GM19328 (cell line): Measurements from ENCODE around the gene ZNF425.
"Not testable (repeated sequence)": the region's sequence is repeated elsewhere in the genome, so short reads cannot be mapped to it uniquely, and the experiment has no call there.

Source experiments
- ATAC-seq: cut with Tn5 transposase; IDR thresholded peaks from one replicate; pipeline ENCODE4 v1.9.1; 2021; ENCODE audit warnings: mild to moderate bottlenecking, moderate library complexity; ENCODE audit not compliant: unreplicated experiment

Gene ZNF425

DNA sequence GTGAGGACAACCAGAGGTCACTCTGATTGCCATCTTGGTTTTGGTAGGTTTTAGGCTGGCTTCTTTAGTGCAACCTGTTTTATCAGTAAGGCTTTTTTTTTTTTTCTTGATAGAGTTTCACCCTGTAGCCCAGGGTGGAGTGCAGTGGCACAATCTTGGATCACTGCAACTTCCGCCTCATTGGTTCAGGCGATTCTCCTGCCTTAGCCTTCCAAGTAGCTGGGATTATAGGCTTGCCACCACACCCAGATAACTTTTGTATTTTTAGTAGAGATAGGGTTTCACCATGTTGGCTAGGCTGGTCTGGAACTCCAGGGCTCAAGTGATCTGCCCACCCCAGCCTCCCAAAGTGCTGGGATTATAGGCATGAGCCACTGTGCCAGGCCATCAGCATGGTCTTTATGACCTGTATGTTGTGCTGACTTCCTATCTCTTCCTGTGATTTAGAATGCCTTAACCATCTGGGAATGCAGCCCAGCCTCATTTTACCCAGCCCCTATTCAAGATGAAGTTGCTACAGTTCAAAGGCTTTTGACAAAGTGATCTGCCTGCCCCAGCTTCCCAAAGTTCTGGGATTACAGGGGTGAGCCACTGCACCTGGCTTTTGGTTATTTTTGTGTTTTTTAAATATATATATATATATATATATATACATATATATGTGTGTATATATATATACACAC lies 7.0 kb upstream of the ZNF425 start:
- ATAC-seq = no peak

DNA sequence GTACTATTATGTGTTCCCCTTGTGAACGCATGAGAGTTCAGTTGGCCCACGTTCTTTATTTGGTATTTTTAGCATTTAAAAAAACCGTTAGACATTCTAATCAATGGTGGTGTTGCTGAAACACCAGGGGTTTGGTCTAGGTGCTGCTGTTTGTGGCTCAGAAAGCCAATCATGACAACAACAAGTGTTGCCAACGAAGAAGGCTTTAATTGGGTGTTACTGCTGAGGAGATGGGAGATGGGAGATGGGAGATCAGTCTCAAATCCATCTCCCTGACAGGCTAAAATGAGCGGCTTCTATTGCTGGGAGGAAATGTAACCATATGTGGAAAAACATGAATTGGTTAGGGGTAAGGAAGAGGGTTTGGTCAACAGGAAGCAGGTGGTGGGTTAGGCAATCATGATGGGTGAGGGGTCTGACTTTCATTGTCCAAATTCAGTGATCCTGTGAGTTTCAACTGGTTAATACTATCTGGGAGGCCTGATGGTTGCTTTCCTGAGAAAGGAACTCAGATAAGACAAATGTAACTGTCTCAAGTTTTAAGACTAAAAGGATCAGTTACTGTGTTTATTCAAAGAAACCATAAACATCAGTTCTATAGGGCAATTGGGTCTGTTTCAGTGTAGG lies 4.6 kb upstream of the ZNF425 start:
- no peak for ATAC-seq

DNA sequence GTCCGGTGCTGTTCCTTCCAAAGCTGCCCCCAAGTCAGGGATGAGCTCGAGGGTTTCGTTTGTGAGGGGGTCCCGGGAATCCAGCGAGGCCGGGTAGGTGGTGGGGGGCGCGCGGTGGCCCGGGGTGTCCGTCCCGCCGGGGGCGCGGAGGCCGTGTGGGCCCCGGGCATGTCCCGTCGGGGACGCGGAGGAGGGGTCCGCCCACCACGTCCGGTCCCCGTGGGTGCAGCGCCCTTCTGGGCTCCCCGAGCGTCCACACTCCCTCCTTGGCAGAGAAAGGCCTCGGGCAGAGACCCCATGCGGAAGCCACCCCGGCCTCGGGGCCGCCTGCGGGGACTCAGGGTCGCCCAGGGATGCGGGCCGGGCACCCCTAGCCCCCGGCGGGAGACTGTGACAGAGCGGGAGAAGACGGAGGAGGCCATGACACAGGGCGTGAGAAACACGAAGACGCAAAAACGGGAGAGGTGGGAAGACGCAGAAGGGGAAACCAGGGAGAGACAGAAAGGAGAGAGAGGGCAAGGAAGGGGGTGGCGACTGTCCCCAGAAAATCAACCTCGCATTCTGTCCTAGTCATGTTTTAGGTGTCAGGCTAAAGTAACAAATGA lies 640 bp upstream of the ZNF425 start:
- ATAC-seq = peak; percentile 24

DNA sequence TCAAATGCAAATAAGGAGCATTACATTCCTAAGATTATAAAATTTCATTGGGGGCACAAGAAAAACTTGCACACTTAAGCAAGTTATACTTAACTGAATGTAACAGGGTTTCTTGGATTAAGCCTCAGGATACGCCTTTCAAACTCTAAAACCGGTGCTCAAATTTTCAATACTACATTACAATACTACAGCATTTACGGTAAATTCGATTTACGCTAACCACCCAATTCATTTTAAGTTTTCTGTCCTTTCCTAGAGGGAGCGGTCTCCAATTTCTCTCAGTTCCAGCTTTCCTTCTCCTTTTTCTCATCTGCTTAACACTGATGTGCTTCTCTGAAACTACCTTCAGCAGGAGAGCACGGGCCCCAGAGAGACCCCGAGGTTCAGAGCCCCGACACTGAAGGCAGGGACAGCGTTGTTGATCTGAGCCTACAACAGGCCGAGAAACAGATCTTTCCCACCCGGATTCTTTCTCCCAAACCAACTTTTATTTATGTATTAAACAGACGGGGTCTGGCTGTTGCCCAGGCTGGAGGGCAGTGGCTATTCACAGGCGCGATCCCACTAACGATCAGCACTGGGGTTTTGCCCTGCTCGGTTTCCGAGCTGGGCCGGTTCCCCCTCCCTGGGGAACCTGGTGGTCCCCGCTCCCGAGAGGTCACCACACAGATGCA lies 798 bp downstream of the ZNF425 start:
- ATAC-seq = no peak

DNA sequence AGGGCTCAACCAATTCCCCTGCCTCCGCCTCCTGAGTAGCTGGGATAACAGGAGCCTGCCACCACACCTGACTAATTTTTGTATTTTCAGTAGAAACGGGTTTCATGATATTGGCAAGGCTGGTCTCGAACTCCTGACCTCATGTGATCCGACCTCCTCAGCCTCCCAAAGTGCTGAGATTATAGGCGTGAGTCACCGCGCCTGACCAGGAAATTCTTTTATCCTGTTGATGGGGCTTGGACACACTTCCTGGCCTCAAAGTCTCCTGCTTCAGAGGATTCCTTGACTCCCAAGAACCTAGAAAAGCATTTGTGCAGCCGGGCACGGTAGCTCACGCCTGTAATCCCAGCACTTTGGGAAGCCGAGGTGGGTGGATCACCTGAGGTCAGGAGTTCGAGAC lies 16.2 kb downstream of the ZNF425 start:
- ATAC-seq = no peak

DNA sequence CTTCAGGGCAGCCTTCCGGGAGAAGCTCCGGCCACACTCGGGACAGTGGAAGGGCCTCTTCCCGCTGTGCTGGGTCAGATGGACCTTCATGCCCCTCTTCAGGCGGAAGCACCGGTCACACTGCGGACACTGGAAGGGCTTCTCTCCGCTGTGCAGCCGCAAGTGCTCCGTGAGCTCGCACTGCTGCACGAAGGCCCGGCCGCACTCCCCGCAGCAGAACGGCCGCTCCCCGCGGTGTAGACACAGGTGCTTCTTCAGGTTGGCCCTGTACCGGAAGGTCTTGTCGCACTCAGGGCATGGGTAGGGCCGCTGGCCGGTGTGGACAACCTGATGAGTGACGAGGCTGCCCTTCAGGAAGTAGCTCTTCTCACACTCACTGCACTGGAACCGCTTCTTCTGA lies 21.4 kb downstream of the ZNF425 start:
- ATAC-seq = no peak

DNA sequence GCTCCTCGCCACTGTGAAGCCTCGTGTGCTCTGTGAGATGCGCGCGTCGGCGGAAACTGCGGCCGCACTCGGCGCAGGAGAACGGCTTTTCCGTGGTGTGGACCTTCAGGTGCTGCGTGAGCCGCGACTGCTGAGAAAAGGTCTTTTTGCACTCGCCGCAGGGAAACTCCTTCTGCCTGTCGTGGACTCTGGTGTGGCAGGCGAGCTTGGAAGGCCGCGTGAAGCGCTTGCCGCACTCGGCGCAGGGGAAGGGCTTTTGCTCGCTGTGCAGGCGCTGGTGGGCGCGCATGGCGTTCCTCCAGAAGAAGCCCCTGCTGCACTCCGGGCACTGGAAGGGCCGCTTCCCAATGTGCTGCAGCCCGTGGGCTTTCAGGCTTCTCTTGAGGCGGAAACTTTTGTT lies 21.9 kb downstream of the ZNF425 start:
- ATAC-seq = no peak

DNA sequence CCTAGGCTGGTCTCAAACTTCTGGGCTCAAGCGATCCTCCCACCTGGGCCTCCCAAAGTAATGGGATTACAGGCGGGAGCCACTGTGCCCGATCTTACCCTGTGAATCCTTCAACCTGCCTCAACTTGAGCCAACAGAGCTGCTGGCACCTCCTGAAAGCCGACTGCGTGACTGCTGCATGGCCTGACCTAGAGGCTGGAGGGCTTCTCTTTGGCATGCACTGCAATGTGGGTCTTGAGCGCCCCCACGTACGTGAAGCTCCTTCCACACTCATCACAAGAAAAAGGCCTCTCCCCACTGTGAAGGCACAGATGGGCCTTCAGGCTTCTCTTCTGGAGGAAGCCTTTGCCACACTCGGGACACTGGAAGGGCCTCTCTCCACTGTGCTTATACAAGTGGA lies 22.7 kb downstream of the ZNF425 start:
- ATAC-seq = no peak

DNA sequence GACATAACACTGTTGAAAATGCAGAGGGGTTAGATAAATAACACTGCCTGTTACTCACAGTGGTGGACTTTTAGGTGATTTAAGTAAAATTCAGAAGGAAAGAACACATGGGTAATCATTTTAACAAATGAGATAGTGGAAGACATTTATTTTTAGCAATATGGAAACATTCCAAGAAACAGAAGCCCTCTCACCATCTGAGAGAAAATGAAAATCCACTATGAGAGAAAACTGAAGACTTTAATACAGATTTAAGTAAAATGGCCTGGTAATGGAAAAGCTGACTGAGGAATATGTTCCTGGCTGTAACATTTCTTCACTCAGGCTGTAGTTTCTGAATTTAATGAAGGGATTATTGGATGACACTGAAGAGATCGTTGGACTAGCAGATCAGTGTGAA lies 23.5 kb downstream of the ZNF425 start:
- no peak for ATAC-seq

DNA sequence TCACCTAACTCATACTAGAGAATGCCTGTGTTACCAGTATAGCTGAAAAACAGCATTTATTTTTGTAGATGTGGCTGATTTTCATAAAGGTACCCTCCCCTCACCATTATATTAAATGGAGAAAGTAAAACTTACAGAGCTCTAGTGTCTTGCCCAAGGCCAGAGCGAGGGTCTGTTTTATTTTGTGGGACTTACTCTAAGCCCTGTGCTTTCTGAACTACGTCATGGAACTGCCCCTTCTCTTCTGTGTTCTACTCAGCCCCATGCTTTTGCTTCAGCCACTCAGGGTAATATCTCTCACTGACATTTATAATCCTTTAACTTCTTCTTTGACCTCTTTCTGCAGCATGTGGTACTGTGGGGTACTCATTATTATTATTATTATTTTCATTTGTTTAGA lies 25.3 kb downstream of the ZNF425 start:
- no peak for ATAC-seq

DNA sequence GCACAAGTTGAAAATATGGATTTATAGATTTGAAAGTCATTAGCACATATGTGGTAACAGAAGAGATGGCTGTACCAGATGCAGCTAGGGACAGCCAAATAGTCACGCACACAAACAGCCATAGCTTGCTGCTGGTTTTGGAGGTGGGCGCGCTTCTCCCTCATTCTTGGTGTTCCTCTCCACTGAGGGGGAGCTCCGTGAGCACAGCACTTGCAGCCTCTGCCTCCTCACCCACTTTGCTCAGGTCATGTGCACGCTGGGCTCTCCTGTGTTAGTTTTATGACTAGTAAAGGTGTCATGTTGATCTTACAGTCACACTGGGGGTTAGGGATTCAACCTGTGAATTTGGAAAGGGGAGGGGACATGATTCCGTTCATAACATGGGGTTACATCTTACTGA lies 27.1 kb downstream of the ZNF425 start:
- ATAC-seq = no peak

DNA sequence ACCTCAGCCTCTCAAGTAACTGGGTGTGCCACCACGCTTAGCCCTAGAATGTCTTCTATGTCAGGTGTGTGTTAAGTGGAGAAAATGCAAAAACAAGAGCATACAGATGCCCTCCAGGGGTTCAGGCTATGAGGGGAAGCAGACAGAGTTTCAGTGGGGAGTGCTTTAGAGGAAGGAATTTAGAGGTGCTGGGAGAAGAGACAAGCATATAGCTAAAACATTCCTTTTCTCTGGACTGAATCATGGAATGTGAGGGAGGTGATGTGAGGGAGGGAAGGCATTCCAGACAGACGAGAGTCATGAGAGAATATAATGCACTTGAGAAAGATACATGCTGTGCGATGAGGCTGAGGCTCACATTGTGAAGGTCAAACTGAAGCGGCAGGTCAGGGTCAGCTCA lies 29.0 kb downstream of the ZNF425 start:
- no peak for ATAC-seq

DNA sequence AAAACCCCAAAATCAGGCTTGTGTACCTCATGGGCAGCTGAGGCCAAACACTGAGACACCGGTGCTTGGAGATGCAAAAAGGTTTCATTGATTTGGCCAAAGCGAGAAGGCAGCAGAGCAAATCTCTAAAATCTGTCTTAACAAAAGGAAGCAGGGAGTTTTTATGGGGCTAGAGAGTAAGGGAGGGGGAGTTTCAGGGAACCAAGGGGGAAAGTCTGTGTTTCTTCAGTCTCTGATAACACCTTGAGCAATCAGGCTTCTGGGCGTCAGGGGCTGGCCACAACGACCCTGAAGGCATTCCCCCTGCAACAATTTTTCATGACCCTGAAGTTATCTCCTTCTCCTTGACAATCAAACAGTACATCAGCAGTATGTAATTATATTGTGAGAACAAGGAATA lies 32.9 kb downstream of the ZNF425 start:
- no peak for ATAC-seq

DNA sequence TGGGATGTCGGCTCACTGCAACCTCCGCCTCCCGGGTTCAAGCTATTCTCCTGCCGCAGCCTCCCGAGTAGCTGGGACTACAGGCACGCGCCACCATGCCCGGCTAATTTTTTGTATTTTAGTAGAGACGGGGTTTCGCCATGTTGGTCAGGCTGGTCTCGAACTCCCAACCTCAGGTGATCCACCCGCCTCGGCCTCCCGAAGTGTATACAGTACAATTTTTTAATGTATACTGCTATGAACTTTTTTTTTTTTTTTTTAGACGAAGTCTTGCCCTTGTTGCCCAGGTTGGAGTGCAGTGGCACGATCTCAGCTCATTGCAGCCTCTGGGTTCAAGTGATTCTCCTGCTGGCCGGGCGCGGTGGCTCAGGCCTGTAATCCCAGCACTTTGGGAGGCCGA lies 33.9 kb downstream of the ZNF425 start:
- ATAC-seq = not testable (repeated sequence)

DNA sequence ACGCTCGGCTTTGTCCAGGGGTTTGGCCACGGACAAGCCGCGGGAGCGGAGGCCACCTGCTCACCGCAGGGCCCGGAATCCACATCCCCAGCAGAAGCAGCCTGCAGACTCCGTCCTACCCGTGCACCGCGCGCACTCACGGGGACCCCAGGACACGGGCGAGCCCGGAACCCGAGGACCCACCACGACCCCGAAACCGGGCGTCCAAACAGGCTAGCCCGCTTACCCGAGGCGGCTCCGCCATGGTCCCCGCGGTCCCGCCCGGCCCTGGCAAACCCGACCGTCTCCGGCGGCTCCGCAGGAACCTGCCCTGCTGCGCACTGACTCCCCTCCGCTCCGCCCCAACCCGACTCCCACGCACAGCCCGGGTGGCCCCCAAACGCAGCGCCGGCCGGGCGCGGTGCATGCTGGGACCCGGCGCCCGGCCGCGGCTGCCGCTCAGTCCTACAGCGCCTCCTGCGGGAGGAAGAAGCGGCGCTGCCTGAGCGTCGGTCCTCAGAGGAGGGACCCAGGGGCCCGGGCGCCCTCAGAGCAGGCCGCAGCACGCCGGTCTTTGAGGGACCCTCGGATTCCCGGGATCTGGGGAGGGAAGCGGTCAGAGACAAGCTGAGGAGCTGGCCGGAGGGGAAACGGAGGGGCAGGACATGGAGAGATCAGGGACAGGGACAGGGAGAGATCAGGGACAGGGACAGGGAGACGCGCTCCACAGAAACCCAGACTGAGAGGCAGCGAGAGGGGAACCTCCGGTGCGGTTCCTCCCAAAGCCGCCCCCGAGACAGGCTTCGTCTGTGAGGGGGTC lies 35.5 kb downstream of the ZNF425 start, which contains the start of gene ZNF786:
Gene ZNF786 (minus strand): TSS at position 322 of the 799 bp plus-strand sequence. CDS start 78 bp downstream, at position 244.
- ATAC-seq = peak; percentile 87

DNA sequence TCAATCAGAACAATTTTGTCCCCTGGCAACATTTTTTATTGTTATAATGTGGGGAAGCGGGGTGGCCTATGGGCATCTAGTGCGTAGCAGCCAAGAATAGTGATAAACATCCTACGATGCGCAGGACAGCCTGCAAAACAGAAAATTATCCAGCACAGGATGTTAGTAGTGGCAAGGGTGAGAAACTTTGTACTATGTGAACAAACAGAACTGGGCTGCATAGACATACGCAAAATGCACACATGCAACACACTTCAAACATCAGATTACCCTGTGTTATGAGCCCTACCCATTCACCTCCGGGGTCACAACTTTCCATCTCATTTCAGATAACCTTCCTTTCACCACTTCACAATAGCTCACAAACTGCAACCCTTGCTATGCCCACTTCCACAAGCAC lies 38.7 kb downstream of the ZNF425 start:
- no peak for ATAC-seq

DNA sequence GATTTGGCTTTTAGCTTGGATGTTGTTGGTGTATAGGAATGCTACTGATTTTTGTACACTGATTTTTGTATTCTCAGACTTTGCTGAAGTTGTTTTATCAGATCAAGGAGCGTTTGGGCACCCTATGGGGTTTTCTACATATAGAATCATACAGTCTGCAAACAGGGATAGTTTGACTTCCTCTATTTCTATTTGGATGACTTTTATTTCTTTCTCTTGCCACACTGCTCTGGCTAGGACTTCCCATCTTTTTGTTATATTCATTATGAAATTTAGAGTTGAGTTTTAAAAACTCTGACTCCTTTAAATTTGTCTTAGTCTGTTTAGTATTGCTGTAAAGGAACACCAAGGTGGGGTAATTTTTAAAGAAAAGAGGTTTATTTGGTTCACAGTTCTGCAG lies 40.3 kb downstream of the ZNF425 start:
- ATAC-seq = no peak

DNA sequence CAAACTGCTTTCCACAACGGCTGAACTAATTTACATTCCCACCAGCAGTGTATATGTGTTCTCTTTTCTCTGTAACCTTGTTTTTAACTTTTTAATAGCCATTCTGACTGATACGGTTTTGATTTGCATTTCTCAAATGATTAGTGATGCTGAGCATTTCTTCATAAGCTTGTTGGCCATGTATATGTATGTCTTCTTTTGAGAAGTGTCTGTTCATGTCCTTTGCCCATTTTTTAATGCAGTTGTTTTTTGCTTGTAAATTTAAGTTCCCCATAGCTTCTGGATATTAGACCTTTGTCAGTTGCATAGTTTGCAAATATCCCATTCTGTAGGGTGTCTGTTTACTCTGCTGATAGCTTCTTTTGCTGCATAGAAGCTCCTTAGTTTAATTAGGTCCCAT lies 41.7 kb downstream of the ZNF425 start:
- ATAC-seq = no peak

DNA sequence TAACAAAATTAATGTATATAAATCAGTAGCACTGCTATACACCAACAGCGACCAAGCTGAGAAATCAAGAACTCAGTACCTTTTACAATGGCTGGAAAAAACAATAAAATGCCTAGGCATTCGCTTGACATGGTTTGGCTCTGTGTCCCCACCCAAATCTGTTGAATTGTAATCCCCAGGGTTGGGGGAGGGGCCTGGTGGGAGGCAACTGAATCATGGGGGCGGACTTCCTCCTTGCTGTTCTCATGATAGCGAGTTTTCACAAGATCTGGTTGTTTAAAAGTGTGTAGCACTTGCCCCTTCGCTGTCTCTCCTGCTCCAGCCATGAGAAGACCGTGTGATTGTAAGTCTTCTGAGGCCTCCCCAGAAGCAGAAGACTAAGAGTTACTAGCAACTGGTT lies 44.2 kb downstream of the ZNF425 start:
- no peak for ATAC-seq

DNA sequence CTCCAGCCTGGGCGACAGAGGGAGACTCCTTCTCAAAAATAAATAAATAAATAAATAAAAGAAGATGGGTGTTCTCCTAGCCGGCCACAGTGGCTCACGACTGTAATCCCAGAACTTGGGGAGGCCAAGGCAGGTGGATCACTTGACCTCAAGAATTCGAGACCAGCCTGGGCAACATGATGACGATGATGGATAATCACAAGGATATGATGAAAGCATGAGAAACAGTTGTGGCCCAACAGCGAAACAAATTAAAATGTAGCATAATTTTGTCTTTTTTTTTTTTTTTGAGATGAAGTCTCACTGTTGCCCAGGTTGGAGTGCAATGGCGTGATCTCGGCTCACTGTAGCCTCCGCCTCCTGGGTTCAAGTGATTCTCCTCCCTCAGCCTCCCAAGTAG lies 48.5 kb downstream of the ZNF425 start:
- no peak for ATAC-seq

DNA sequence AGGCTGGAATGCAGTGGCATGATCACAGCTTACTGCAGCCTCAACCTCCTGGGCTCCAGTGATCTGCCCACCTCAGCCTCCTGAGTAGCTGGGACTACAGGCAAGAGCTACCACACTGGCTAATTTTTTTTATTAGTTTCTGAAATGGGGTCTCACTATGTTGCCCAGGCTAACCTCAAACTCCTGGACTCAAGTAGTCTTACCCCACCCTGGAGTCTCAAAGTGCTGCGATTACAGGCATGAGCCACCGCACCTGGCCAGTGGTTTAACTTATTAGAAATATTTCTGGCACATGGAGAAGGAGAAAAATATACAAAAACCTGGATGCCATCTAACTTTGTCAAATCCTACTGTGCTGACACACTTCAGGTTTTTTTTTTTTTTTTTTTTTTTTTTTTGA lies 50.8 kb downstream of the ZNF425 start:
- ATAC-seq = no peak
